GM12878 (cell line): ENCODE results near the gene EXOC7. TPM values are rescaled to one million over a fixed set of nuclear protein-coding genes. Genes with fewer than 3 reads are reported as not detected.

Source experiments
- ATAC-seq: fragments of 200-7000 bp; cut with Tn5 transposase; 3 replicates; pipeline ENCODE4 v1.9.1; 2020; ENCODE audit warnings: mild to moderate bottlenecking, moderate library complexity
- BruUV-seq: library from RNA; stranded (reverse); fragments of 400-500 nt; replicated peaks from 2 replicates; lab custom pipeline; 2021; lab: Mats Ljungman, UMichigan
- CTCF ChIA-PET: fragments of 300-600 bp; sonication (Branson Sonifier 250); formaldehyde crosslinking; extraction: SDS; loops from one replicate; lab custom pipeline; 2021; ENCODE audit warnings: inconsistent platforms; lab: Yijun Ruan, JAX
- POLR2A ChIA-PET: fragments of 350-600 bp; formaldehyde crosslinking; extraction: SDS; loops from one replicate; lab custom pipeline; 2021; ENCODE audit warnings: inconsistent platforms; lab: Charles Lee
- RAD21 ChIA-PET: fragments of 300-600 bp; sonication (Branson Sonifier 250); formaldehyde crosslinking; loops from one replicate; lab custom pipeline; 2023; ENCODE audit warnings: antibody characterized with exemption; ENCODE audit not compliant: unreplicated experiment; lab: Charles Lee
- SMC1A ChIA-PET: fragments of 300-600 bp; sonication (Branson Sonifier 250); formaldehyde crosslinking; loops from one replicate; lab custom pipeline; 2023; ENCODE audit not compliant: unreplicated experiment, uncharacterized antibody; lab: Charles Lee
- DNase-seq: peaks from one replicate; pipeline ENCODE4 v3.0.0-alpha.2; 2011; ENCODE audit warnings: low read depth, low spot score
- FAIRE-seq: peaks from 3 replicates; lab custom pipeline; 2011; peaks lifted over from hg19 to GRCh38; lab: Jason Lieb, UNC
- H2AFZ ChIP-seq: 2 replicates; pipeline ENCODE4 v1.6.0; 2011; ENCODE audit warnings: low read depth, low read length, control low read depth; ENCODE audit not compliant: control insufficient read depth
- H3K27ac ChIP-seq: 2 replicates; pipeline ENCODE4 v1.5.1; 2011; ENCODE audit warnings: control low read depth; ENCODE audit not compliant: control insufficient read depth, insufficient read depth
- H3K27me3 ChIP-seq, 2 experiments: replicated peaks in 1 of 2; 2 replicates each; pipeline versions ENCODE4 v1.6.0 to v1.6.1; 2011; ENCODE audit warnings: low read length in 1 of 2; ENCODE audit not compliant: control insufficient read depth in 2 of 2, insufficient read depth in 2 of 2
- H3K36me3 ChIP-seq, 2 experiments: 2 replicates each; pipeline ENCODE4 v1.5.1; 2011; ENCODE audit warnings: low read length in 1 of 2; ENCODE audit not compliant: control insufficient read depth in 2 of 2, insufficient read depth in 2 of 2
- H3K4me1 ChIP-seq: 2 replicates; pipeline ENCODE4 v1.6.1; 2011; ENCODE audit warnings: mild to moderate bottlenecking, low read length, moderate library complexity, mixed read lengths; ENCODE audit not compliant: control insufficient read depth, insufficient read depth
- H3K4me2 ChIP-seq: 2 replicates; pipeline ENCODE4 v1.6.0; 2011; ENCODE audit warnings: control low read depth; ENCODE audit not compliant: control insufficient read depth, insufficient read depth
- H3K4me3 ChIP-seq: fragments of 200-600 bp; sonication (generic); 2 replicates; pipeline ENCODE4 v1.5.1; 2016
- H3K79me2 ChIP-seq: 2 replicates; pipeline ENCODE4 v1.6.0; 2011; ENCODE audit warnings: low read length; ENCODE audit not compliant: control insufficient read depth, insufficient read depth
- H3K9ac ChIP-seq: 2 replicates; pipeline ENCODE4 v1.8.0; 2011; ENCODE audit warnings: low read length, control low read depth, mixed read lengths; ENCODE audit not compliant: control insufficient read depth, insufficient read depth
- H3K9me3 ChIP-seq: replicated peaks from 3 replicates; pipeline ENCODE4 v1.5.1; 2011; ENCODE audit warnings: mild to moderate bottlenecking, low read length; ENCODE audit not compliant: control insufficient read depth, insufficient read depth
- H4K20me1 ChIP-seq: 2 replicates; pipeline ENCODE4 v1.6.0; 2011; ENCODE audit not compliant: control insufficient read depth, insufficient read depth
- BHLHE40 ChIP-seq, 2 experiments: fragments of 450-650 bp in 1 of 2; IDR thresholded peaks; 2 replicates each; pipeline ENCODE4 v1.6.1; 2011 to 2017; ENCODE audit warnings: low read depth in 2 of 2, borderline replicate concordance in 1 of 2, improper control_type of control experiment in 1 of 2, low read length in 1 of 2, mild to moderate bottlenecking in 1 of 2
- CBFB ChIP-seq: IDR thresholded peaks from 2 replicates; pipeline ENCODE4 v1.6.1; 2016; ENCODE audit warnings: antibody characterized with exemption, low read depth
- CEBPB ChIP-seq, 2 experiments: fragments of 150-350 bp in 1 of 2; IDR thresholded peaks; 2 replicates each; pipeline ENCODE4 v1.6.1; 2012 to 2014; ENCODE audit warnings: low read depth in 2 of 2, low read length in 2 of 2, borderline replicate concordance in 1 of 2, inconsistent platforms in 1 of 2
- MYC ChIP-seq: IDR thresholded peaks from 2 replicates; pipeline ENCODE4 v1.6.1; 2011; ENCODE audit warnings: mild to moderate bottlenecking, low read length, moderate library complexity, inconsistent platforms; ENCODE audit not compliant: insufficient read depth, insufficient replicate concordance, insufficient read length, severe bottlenecking
- POLR2A ChIP-seq: IDR thresholded peaks from 2 replicates; pipeline ENCODE4 v1.6.1; 2011; ENCODE audit warnings: low read depth, mild to moderate bottlenecking, low read length
- SMAD1 ChIP-seq: fragments of 450-650 bp; IDR thresholded peaks from 2 replicates; pipeline ENCODE4 v1.6.1; 2018; ENCODE audit warnings: mild to moderate bottlenecking, low read depth; ENCODE audit not compliant: partially characterized antibody
- WGBS: methylation state at CpG from one replicate; pipeline ENCODE4 v1.1.6; 2016; ENCODE audit warnings: low lambda C conversion rate; ENCODE audit not compliant: insufficient replicate concordance, insufficient coverage; ENCODE audit errors: missing lambda C conversion rate; 5-methylcytosine and 5-hydroxymethylcytosine counted together
- in situ Hi-C: fragments of 300-500 bp; cut with MboI; formaldehyde crosslinking; loops from 9 replicates; pipeline ENCODE4 v1.14.3; 2018; ENCODE audit warnings: mixed read lengths
- intact Hi-C: fragments of 100-400 bp; cut with micrococcal nuclease; formaldehyde crosslinking; loops from one replicate; pipeline ENCODE4 v1.14.2; 2022; ENCODE audit not compliant: unreplicated experiment
- polyA plus RNA-seq, 11 experiments: library from polyadenylated mRNA; depleted of rRNA in 4 of 11; unstranded in 6 of 11; stranded (reverse) in 5 of 11; fragments of >200 nt; fragmentation: Nextera tagmentation in 4 of 11; fragmentation: Illumina TruSeq in 1 of 11; extraction: Ambion mirVana in 4 of 11; extraction: Trizol in 1 of 11; gene quantifications; 1 replicate in 1 of 11; 2 replicates in 10 of 11; pipeline versions ENCODE4 v1.2.1 to v1.2.3, GENCODE V29; 2011 to 2016; ENCODE audit warnings: inconsistent platforms in 2 of 11, missing spikeins in 2 of 11, low read depth in 1 of 11
- total RNA-seq, 4 experiments: library from RNA; depleted of rRNA in 3 of 4; stranded (reverse); fragments of >200 nt in 3 of 4; fragmentation: Illumina TruSeq in 1 of 4; extraction: Trizol in 1 of 4; gene quantifications; 2 replicates each; pipeline versions ENCODE4 v1.2.1 to v1.2.3, GENCODE V29; 2013 to 2021
- TF ChIP-seq, protein P1 (sequence below): IDR thresholded peaks from 2 replicates; pipeline ENCODE4 v1.6.1; 2011; ENCODE audit warnings: low read depth, low read length, improper control_type of control experiment, borderline replicate concordance
- TF ChIP-seq, protein P2 (sequence below): IDR thresholded peaks from 2 replicates; pipeline ENCODE4 v1.6.1; 2011; ENCODE audit warnings: borderline replicate concordance, low read depth, mild to moderate bottlenecking, moderate library complexity, mixed read lengths, low read length; ENCODE audit not compliant: insufficient read depth; ENCODE audit errors: extremely low read length
- TF ChIP-seq, protein P3 (sequence below): IDR thresholded peaks from 2 replicates; pipeline ENCODE4 v1.6.1; 2011; ENCODE audit warnings: mild to moderate bottlenecking, low read depth, low read length, moderate library complexity; ENCODE audit not compliant: insufficient replicate concordance
- TF ChIP-seq, protein P4 (sequence below): fragments of 450-650 bp; IDR thresholded peaks from 2 replicates; pipeline ENCODE4 v1.6.1; 2017; ENCODE audit warnings: mild to moderate bottlenecking

The EXOC7 gene
- total and polyA plus RNA-seq, 10 of the 15 experiments (the other 5 are each of a cell fraction or from before 2014, with no cell fraction given) = 18.8 to 71.3 (median 48.2) TPM

DNA sequence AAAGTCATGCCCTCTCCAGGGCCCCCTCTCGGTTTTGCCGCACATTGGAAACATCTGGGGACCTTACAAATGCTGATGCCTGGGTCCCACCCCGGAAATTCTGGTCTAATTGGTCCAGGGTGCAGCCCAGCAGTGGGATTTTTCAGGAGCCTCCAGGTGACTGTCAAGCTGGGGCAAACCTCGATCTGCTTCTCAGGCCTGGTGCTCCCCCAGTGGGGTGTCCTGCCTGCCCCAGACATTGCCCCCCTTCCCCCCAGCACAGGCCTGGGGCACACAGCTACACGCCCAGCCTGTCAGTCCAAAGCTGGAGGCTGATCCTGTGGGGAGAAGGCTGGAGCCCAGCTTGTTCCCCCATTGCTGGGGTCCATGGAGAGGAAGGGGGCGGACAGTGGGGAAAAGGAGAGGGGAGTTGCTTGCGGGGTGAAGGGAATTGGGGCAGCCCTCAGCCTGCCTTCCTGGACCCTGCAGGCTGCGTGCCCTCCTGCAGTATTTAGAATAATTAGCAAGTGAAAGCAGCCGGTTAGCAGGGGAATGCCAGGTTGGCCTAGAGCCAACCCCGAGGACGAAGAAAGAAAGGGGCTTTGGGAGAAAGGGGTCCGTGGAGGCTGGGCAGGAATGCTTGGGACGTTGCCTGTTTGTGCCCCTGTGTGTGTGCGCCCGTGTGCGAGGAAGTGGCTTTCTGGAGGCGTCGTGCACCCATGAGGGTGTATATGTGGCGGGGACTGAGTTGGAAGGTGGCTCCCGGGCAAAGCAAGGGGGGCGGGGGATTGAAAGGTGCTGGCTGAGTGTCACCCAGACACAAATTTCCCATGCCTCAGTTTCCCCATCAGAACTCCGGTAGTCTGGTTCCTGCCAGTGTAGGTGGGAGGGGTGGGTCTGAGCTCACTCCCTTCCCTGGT lies 31.6 kb upstream of the EXOC7 start:
- ChIA-PET CTCF (interaction anchor here (0.6 to 3.5 kb wide), 5 partner anchors 10 to 145 kb away, joined by 3 to 22 read pairs (median 3); no protein-coding TSS in a partner anchor), RAD21 (interaction anchor here (0.5 to 3.4 kb wide), 2 partner anchors 144 to 149 kb away, joined by 3 to 15 read pairs; no protein-coding TSS in a partner anchor), POLR2A (interaction anchor here (1.6 kb wide), 1 partner anchor 48 kb away, joined by 4 read pairs; no protein-coding TSS in a partner anchor), SMC1A (interaction anchor here (1.0 to 1.5 kb wide), 2 partner anchors 45 to 145 kb away, joined by 3 read pairs; no protein-coding TSS in a partner anchor)
- ATAC-seq = peak; percentile 47
- H3K4me3 ChIP-seq = no peak overlapping the region
- intact Hi-C loops = no loop called here
- H3K27me3 ChIP-seq = peaks cover 2 to 7% of the 10 kb centered on the region in 2 experiments; a peak in 2 of 4 replicates
- WGBS = 14% methylated on average over 21 of the region's 22 CpGs
- BruUV-seq = no TSS peak
- no peak overlapping the region for H3K9ac ChIP-seq
- H3K9me3 ChIP-seq = no peaks in the 10 kb centered on the region
- H4K20me1 ChIP-seq = no peaks in the 10 kb centered on the region
- no peak for FAIRE-seq
- H2AFZ ChIP-seq = no peak overlapping the region
- in situ Hi-C loops = no loop called here
- no peak overlapping the region for H3K27ac ChIP-seq
- peaks cover 5% of the 10 kb centered on the region for H3K4me1 ChIP-seq
- H3K4me2 ChIP-seq = no peak overlapping the region
- no peaks in the 10 kb centered on the region for H3K36me3 ChIP-seq
- TF ChIP-seq BHLHE40 (IDR thresholded peaks at IDR 0.05; ENCODE audit: borderline replicate concordance in 1 of 2, low read depth in 2 of 2, low read length in 1 of 2) = peak in 1 of 2 experiments; percentile 4; a peak in 1 of 4 replicates
- TF ChIP-seq CBFB = no peak
- TF ChIP-seq, protein P1, sequence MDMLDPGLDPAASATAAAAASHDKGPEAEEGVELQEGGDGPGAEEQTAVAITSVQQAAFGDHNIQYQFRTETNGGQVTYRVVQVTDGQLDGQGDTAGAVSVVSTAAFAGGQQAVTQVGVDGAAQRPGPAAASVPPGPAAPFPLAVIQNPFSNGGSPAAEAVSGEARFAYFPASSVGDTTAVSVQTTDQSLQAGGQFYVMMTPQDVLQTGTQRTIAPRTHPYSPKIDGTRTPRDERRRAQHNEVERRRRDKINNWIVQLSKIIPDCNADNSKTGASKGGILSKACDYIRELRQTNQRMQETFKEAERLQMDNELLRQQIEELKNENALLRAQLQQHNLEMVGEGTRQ = no peak
- TF ChIP-seq MYC = no peak
- TF ChIP-seq, protein P2, sequence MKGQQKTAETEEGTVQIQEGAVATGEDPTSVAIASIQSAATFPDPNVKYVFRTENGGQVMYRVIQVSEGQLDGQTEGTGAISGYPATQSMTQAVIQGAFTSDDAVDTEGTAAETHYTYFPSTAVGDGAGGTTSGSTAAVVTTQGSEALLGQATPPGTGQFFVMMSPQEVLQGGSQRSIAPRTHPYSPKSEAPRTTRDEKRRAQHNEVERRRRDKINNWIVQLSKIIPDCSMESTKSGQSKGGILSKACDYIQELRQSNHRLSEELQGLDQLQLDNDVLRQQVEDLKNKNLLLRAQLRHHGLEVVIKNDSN = no peak
- TF ChIP-seq, protein P3, sequence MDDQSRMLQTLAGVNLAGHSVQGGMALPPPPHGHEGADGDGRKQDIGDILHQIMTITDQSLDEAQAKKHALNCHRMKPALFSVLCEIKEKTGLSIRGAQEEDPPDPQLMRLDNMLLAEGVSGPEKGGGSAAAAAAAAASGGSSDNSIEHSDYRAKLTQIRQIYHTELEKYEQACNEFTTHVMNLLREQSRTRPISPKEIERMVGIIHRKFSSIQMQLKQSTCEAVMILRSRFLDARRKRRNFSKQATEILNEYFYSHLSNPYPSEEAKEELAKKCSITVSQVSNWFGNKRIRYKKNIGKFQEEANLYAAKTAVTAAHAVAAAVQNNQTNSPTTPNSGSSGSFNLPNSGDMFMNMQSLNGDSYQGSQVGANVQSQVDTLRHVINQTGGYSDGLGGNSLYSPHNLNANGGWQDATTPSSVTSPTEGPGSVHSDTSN = no peak
- TF ChIP-seq POLR2A = no peak
- TF ChIP-seq CEBPB (IDR thresholded peaks at IDR 0.05; ENCODE audit: borderline replicate concordance in 1 of 2, low read depth in 2 of 2, low read length in 2 of 2) = no peak
- TF ChIP-seq, protein P4, sequence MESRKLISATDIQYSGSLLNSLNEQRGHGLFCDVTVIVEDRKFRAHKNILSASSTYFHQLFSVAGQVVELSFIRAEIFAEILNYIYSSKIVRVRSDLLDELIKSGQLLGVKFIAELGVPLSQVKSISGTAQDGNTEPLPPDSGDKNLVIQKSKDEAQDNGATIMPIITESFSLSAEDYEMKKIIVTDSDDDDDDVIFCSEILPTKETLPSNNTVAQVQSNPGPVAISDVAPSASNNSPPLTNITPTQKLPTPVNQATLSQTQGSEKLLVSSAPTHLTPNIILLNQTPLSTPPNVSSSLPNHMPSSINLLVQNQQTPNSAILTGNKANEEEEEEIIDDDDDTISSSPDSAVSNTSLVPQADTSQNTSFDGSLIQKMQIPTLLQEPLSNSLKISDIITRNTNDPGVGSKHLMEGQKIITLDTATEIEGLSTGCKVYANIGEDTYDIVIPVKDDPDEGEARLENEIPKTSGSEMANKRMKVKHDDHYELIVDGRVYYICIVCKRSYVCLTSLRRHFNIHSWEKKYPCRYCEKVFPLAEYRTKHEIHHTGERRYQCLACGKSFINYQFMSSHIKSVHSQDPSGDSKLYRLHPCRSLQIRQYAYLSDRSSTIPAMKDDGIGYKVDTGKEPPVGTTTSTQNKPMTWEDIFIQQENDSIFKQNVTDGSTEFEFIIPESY = no peak
- peak; percentile 65 for TF ChIP-seq SMAD1
- no peaks in the 10 kb centered on the region for H3K79me2 ChIP-seq
- DNase-seq = no peak
